ENCODE measurements around the gene S100A2.

The S100A2 gene

DNA sequence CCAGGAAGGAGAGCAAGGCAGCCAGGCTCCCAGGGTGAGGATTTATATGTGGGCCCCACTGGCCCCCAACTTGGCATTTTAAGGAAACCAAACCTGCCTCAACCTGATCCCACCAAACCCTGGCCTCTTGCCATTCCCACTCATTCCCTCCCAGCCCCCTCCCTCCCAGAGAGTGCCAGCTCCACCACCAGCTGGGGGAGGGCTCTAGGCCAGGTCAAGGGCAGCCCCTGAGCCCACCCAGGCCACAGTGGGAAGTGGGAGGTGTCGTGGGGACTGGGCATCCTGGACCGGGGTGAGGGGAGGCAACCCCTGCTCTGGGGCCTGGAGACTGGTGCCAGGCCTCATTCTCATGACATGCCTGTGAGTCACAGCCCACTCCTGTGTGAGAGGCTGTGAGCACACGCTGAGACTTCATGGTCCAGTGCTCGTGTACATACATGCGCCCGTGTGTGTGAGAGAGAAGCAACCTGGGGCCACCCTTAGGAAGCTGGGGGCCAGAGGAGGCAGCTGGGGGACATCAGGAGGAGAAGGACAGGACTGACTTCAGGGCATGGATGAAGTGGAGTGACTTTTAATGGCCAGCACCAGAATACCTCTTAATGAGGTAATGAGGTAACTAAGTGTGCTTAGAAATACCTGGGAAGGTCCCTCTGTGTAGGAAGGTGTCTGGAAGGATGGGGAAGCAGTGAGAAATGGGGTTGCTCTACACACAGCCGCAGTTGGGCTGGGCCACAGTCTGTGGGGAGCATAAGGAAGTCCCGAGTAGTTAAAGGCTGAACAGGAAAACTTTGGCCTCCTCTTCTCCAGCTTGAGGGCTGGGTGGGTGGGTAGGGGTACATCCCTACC is at the start of gene S100A2:
TSS of gene S100A2 (minus strand) at position 316 of the 846 bp plus-strand sequence. CDS start 1,967 bp downstream, outside the sequence.
- DNase-seq: peak; percentile 81

GRCh38 chr1:153615406-153615805 is 49.8 kb upstream of the S100A2 start:
- DNase-seq: no peak

DNA sequence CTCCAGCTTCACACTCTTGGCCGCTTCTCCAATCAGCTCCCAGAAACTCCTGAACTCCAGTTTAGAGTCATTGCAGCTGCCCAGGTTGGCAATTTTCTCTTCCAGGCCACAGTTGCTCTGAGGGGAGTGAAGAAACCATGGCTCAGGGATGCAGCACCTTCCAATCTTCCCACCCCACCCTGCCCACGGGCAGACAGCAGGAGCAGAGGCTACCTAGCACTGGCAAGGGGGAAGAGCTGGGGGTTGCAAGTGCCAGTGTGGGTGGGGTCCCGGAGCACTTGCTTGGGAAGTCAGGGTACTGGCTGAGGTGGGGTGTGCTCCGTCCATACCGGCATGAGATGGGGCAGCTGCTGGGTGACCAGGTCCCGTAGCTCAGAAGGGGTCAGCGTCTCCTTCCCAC is 49.3 kb upstream of the S100A2 start:
- no peak for DNase-seq

GRCh38 chr1:153614189-153614900 is 48.7 kb upstream of the S100A2 start:
- DNase-seq: no peak

GRCh38 chr1:153613406-153613805 is 47.8 kb upstream of the S100A2 start:
- no peak for DNase-seq

DNA sequence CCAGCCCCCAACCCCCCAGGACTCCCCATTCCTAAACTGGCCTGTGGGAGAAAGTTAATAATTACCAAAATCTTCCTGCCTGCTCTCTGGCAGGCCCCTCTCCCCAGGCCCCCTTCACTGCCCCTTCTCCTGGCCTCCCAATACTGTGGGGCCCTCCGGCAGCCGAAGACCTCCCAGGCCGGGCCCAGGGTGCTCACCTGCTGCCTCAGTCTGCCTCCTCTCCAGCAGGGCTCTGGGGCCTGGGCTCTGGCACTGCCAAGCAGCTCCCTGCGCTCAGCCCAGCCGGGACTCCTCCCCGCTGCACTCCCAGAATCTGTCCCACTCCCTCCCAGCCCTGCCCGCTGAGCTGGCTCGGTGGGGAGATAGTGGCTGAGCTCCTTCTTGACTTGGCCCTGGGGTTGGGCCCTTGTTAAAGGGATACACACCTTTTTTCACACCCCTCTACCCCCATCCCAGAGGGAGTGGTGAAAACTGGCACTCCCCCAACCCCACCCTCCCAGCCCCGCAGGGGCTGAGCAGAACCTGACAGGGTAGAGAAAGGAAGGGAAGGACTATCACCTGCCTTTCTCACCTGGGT is 47.2 kb upstream of the S100A2 start, which contains the start of gene S100A16:
TSS of gene S100A16 (minus strand) at position 383 of the 577 bp plus-strand sequence. CDS start 4,986 bp downstream, outside the sequence.
- DNase-seq: peak; percentile 7

- DNase-seq: no peak
These were observed 46.6 kb upstream of the S100A2 start for GRCh38 chr1:153612111-153612754.

DNA sequence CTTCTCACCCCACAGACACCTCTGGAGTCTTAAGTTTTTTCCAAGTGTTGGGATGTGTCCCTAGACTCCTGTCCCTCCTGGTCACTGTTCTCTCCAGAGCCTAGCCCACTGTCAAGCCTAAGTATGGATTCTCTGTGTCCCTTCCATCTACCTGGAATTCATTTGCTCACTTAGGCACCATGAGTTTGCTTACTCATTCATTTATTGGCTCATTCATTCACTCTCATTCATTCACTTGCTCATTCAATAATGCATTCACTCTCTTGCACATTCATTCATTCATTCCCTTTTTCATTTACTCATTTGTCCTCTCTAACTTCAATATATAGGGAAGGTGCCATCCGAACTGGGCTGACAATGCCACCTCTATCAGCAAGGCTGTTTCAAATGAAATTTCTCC is 45.7 kb upstream of the S100A2 start:
- DNase-seq: no peak

- DNase-seq: no peak
These were observed 45.2 kb upstream of the S100A2 start for GRCh38 chr1:153610811-153611301.

- DNase-seq: no peak
These were observed 44.7 kb upstream of the S100A2 start for GRCh38 chr1:153610334-153610733.

- DNase-seq: no peak
These were observed 43.9 kb upstream of the S100A2 start for GRCh38 chr1:153609585-153609907.

DNA sequence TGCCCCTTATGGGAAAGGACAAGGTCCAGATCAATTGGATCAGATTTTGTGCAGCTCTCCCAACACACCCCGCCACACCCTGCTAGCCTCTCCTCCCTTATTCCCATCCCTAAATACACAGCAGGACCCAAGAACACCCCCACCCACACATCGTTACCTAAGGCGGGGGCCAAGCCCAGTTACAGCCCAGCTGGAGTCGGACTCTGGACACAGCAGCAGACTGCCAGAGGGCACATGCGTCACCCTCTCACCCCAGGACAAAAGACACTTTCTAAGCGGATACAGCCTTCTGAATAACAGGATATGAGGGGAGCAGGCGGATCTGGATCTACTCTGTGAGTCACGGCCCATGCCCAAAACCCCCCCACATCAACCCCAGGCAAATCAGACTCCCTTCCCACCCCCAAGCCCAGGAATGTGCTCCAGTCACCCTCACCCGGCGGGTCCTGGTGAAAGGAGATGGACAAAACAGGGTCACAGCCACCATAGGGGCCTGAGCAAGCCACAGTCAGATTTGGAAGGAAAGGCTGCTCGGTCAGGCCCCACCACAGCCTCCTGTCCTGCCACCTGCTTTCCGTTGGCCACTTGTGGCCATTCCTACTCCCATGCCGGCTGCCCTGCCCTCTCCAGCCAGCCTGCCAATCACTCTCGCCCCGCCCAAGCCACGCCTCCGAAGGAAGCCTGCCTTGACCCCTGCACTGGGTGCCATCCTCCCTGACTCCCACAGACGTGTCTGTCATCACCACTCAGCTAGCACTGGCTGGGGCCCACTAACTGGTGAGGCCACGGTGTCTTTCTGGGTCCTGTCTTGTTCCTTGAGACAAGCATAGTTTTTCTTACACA is 43.3 kb upstream of the S100A2 start:
- DNase-seq: no peak

DNA sequence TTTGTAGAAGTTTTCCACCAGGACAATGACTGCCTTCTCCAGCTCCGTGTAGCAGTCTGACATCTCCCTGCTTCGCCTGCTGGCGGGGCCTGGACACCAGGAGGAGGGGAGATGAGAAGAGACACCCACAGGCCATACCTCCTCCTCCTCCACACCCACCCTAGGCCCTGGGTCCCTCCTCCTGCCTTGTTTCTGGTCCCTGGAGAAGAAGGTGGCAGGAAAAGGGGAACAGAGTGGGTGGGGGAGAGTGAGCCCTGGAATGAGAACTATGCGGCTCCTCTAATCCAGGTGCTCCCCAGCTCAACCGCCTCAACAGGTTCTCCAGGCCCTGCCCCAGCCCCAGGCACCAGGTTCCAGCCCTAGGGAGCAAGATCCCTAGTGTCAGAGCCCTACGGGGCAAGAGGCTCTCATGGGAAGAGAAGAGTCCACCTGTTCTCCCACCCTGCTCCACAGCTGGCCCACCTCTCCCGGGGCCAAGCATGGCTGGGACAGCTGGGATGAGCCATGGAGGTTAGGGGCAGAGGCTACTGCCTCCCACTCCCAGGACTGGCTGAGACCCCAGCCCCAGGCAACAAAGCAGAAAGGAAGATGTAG is 42.5 kb upstream of the S100A2 start:
- no peak for DNase-seq

DNA sequence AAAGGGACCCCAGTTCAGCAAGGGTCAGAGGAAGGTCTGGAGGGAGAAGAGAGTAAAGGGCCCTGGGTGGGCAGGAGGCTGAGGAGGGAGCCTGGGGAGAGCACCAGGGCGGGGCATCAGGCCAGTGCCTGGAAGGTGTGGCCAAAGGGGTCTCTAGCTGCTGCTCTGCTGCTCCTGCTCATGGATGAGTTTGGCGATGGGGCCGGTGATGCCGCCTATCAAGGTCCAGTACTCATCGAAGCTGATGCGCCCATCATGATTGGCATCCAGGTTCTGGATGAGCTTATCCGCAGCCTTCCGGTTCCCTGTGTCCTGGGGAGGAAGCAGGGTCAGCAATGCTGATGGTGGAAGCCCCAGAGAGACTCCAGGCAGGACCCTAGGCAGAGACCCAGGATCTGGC is 41.7 kb upstream of the S100A2 start:
- DNase-seq: no peak

DNA sequence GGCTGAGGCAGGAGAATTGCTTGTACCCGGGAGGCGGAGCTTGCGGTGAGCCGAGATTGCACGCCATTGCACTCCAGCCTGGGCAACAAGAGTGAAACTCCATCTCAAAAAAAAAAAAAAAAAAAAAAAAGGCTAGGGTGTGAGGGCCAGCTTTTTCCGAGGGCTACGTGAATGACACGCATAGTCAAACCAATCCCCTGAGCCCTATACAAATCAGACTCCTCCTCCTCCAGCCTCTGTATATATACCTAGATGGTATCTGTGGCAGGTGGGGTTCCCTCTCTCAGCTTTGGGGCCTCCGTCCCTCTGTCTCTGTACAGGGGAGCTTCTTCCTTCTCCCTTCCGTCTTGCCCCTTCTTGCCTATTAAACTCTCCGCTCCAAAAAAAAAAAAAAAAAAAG is 40.5 kb upstream of the S100A2 start:
- DNase-seq: no peak

- DNase-seq: no peak
These were observed 37.1 kb upstream of the S100A2 start for GRCh38 chr1:153602749-153603148.

DNA sequence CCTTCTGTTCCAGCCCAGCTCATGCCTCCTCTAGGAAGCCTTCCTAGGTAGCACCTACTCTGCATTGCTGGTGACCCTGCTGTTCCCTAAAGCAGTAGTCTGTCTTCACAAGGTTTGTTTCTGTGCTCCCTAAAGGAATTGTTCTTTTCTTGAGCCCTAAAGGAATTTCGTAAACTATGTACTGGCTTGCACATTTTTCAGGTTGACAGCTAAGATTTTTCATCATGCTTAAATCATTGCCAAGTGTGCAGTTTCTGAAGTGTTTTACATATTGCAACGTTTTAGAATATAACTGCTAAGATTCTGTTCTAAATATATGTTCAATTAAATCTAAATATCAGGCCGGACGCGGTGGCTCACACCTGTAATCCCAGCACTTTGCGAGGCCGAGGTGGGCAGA is 34.2 kb upstream of the S100A2 start:
- no peak for DNase-seq

DNA sequence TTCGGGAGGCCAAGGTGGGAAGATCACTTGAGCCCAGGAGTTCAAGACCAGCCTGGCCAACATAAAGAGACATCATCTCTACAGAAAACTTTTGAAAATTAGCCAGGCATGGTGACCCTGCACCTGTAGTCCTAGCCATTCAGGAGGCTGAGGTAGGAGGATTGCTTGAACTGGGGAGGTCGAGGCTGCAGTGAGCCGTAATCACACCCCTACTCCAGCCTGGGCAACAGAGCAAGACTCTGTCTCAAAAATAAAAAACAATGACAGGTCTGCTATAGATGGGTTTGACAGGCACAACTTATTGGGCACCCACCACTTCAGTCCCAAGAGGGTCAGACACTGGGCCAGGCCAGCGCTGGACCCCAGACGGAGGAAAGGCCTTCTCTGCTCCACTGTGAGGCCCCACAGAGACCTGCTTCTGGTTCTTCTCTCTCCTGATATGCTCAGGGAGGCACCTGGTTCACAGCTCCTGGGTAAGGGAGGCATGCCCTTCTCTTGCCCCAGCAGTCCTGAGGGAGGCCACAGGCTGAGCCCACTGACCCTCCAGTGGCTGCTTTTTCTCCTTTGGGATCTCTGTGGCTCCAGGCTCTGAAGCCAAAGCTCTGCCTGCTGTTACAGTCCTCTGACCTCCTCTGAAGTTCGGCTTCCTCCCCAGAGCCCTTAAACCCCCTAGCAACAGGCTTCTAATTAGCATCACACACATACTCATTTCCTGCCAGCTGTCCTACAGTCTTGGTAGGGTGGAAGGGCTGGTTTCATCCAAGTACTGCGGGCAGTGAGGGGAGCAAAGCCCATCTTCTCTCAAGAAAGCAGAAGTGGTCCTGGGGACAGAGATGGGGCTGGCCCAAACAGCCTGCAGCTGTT is 32.9 kb upstream of the S100A2 start:
- peak; percentile 28 for DNase-seq

- DNase-seq: no peak
These were observed 31.6 kb upstream of the S100A2 start for GRCh38 chr1:153597206-153597605.

DNA sequence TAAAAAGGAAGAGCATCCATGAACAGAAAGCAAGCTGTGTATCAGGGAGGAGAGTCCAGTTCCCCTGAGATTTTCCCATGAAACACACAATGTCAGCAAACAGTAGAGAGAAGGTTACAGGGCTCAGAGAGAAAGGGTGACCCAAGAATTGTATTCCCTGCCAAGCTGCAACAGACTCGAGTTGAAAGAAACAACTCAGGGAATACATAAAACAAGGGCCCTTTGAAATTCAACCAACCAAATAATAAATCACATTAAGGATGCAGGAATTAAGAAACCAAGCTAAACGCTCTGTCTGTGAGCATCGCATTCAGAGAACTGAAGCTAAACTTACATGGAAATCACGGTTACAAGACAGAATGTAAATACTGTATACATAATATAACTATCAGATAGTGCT is 27.1 kb upstream of the S100A2 start:
- no peak for DNase-seq

DNA sequence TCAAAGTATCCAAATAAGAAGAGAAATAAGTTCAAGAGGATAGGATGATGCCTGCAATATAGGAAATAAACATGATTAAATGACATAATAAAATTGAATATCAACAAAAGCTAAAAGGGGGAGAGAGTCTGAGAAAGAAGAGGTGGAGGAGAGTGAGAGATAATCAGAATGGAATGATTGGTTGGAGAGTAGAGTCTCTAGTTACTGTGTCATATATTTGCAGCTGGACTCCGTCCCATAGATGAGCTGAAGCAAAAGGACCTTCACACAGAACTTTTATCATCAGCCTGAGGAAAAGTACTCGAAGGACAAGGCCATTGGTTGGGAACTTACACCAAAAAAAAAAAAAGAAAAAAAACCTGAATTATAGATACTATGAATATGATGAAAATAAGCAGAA is 22.8 kb upstream of the S100A2 start:
- DNase-seq: no peak
